Measurements from ENCODE around the gene MGAT5B.

The MGAT5B gene

DNA sequence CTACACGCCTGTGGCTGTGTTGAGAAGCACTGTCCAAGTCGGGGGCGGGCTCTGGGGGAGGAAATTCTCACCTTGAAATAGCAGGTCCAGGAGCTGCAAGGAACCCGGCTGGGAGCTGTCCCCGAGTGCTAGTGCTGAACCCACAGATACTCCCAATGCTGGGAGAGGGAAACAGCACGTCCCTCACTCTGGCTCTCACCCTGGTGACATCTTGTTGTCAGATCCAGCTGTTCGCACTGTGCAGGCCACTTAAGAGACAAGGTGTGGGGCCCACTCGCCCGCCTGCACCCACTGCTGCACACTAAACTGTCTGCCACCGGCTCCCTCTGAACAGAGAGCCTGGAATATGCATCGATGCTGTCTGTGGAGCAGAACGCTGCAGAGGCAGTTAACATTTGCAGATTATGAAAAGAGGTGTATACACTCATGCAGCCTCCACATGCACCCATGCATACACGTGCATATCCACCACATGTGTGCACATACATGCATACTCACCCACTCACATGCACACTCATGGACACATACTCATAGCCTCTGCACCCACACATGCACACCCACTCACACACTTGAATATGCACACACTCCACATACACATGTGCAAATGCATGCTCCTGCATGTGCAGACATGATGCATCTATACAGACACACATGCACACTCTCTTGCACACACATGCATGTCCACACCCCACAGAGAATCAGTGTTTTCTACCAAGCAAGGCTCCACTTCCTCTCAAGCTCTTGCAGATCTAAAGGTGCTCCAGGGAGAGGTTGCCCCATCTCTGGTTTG is 42.0 kb downstream of the MGAT5B start:
- H3K4me3 ChIP-seq (ENCODE audit: low read depth, low read length) = no peak overlapping the region
- TF ChIP-seq, protein P1, sequence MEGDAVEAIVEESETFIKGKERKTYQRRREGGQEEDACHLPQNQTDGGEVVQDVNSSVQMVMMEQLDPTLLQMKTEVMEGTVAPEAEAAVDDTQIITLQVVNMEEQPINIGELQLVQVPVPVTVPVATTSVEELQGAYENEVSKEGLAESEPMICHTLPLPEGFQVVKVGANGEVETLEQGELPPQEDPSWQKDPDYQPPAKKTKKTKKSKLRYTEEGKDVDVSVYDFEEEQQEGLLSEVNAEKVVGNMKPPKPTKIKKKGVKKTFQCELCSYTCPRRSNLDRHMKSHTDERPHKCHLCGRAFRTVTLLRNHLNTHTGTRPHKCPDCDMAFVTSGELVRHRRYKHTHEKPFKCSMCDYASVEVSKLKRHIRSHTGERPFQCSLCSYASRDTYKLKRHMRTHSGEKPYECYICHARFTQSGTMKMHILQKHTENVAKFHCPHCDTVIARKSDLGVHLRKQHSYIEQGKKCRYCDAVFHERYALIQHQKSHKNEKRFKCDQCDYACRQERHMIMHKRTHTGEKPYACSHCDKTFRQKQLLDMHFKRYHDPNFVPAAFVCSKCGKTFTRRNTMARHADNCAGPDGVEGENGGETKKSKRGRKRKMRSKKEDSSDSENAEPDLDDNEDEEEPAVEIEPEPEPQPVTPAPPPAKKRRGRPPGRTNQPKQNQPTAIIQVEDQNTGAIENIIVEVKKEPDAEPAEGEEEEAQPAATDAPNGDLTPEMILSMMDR (IDR thresholded peaks at IDR 0.05; ENCODE audit: borderline replicate concordance, insufficient read depth, low read depth, low read length) = no peak

DNA sequence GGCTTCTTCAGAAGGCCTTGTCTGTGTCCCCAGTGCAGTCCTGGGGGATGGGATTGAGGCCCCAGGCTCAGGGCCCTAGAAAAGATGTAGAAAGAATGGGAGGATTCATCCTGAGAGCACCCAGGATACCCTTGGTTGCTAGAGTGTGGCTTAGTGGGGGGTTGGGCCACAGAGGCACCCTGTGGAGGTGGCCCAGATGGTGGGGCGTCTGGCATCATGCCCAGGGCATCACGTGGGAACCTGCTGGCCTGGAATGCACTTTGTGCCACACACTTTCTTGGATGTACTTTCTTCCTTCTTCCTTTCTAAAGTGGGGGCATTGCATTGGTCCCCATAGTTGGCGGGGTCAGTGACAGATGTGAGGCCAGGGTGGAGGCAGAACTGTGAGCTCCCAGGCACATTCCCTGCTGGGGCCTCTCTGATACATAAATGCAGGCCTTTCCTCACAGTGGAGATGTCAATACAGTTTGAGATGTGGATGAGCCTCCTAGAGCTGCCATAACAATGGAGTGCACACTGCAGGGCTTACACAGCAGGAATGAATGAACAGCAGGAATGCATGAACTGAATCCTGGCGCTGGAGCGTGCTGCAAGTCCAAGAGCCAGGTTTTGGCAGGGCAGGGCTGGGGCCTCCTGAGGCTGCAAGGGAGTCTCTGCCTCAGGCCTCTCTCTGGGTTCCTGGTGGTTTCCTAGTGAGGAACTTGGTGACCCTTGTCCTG is 43.3 kb downstream of the MGAT5B start:
- TF ChIP-seq, protein P1 (IDR thresholded peaks at IDR 0.05; ENCODE audit: borderline replicate concordance, insufficient read depth, low read depth, low read length) = no peak
- no peak overlapping the region for H3K4me3 ChIP-seq (ENCODE audit: low read depth, low read length)

DNA sequence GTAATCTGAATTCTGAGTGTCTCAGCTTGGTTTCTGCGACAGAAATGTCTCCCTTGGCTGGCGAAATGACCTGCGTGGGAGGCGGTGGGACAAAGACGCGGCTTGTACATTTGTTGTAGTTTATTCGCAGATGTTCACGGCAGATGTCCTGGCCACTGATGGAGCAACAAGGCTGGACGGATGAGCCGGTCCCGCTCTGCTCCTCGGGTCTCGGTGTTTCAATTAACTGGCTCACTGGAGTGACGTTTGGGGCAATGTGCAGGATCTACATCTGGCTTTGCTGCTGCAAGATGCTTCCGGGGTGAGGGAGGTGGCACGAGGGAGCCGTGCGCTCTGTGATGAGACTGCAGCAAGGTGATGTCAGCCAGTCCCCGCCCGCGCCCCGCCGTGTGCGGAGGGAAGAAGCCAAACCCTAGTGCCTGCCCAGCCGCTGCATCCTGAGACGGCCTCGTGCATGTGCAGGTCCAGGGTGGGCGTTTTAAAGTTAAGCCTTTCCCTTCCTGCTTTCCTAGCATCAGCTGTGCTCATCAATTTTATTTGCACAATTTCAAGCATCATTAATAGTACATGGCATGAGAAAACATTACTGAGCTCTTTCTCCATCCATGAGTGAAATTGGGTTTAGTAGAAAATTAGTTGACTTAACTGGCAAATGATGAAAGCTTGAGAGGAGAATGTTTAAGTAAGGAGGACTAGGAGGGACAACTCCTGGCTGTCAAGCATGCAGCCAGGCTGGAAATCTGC is 44.4 kb downstream of the MGAT5B start:
- no peak overlapping the region for H3K4me3 ChIP-seq (ENCODE audit: low read depth, low read length)
- TF ChIP-seq, protein P1 (IDR thresholded peaks at IDR 0.05; ENCODE audit: borderline replicate concordance, insufficient read depth, low read depth, low read length) = no peak

DNA sequence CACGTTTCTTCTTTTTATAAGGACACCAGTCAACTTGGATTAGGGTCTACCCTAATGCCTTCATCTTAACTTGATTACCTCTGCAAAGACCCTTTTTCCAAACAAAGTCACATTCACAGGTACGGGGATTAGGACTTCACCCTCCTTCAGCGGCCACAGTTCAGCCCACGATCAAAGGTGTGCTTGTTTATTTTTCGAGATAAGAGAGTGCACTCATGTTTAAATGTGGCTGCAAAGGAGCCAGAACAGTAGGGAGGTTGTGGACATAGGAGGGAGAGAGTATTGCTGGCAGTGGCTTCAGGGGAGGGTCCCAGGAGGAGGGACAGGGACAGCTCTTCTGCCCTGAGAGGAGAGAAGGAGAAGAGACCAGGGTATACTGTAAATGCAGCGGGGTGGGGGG is 46.7 kb downstream of the MGAT5B start:
- no peak overlapping the region for H3K4me3 ChIP-seq (ENCODE audit: low read depth, low read length)
- TF ChIP-seq, protein P1 (IDR thresholded peaks at IDR 0.05; ENCODE audit: borderline replicate concordance, insufficient read depth, low read depth, low read length) = no peak

DNA sequence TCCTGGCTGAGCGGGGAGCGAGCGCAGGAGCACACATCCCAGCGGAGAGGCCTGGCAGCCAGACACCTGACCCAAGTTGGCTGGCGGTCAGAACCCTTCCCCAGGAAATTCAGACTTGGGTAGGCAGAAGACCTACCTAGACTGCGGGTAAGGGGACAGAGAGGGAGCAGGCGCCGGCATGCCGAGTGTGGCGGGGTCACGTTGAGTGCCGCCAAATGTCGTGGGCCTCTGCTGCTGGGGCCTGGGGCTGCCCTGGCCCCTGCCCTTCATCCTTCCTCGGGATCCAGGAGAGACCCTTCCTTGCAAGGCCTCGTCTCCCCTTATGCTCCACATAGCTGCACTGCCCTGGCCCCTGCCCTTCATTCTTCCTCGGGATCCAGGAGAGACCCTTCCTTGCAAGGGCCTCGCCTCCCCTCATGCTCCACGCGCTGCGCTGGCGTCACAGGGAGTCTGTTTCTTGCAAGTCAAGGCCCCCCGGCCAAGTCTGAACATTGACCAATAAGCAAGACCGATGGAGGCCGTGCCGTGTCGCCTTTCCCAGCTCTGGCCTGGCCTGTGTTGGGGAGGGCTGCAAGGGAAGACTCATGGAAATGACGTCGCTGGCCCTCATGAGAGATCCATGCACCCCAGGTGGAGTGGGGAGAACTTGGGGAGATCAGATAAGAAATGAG is 47.8 kb downstream of the MGAT5B start:
- TF ChIP-seq, protein P1 (IDR thresholded peaks at IDR 0.05; ENCODE audit: borderline replicate concordance, insufficient read depth, low read depth, low read length) = no peak

DNA sequence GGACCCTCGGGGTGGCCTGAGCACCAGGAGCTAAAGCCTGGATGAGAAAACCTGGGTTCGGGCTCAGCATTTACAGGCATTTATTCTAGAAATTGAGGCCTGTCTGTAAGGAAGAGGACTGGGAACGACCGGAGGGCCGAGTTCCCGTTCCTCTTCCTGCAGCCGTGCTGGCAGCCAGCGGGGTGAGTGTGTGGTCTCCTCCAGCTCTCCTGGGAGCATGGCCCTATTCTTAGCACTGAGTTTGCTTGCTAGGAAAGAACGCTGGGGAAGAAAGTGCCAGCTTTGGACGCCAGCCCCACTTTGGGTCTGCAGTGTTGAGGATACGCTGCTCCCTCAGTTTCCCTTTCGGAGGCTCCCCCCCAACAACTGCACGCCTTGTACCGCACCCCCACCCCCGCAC is 49.6 kb downstream of the MGAT5B start:
- no peak overlapping the region for H3K4me3 ChIP-seq (ENCODE audit: low read depth, low read length)
- TF ChIP-seq, protein P1 (IDR thresholded peaks at IDR 0.05; ENCODE audit: borderline replicate concordance, insufficient read depth, low read depth, low read length) = no peak

More for the DNA sequence above, 47.8 kb downstream of the MGAT5B start:
- H3K4me3 ChIP-seq (ENCODE audit: low read depth, low read length) = no peak overlapping the region
